Measurements from ENCODE around the gene TOLLIP. TPM values are rescaled to one million over a fixed set of nuclear protein-coding genes. Genes with fewer than 3 reads are reported as not detected.

The TOLLIP gene
- total and polyA plus RNA-seq, 7 experiments from 2014 or later: 20.9 to 63.8 (median 46.7) TPM

GRCh38 chr11:1353383-1354124 is 44.1 kb upstream of the TOLLIP start:
- DNase-seq: no peak
- Histone ChIP-seq H3K36me3 (ENCODE audit: control insufficient read depth in 2 of 3, insufficient read depth in 3 of 3, low read length in 3 of 3) (no peaks in the 10 kb centered on the region), H3K27me3 (ENCODE audit: control insufficient read depth in 2 of 2, insufficient read depth in 2 of 2, low read length in 2 of 2) (no peaks in the 10 kb centered on the region), H3K9me3 (ENCODE audit: control insufficient read depth in 2 of 3, low read length in 3 of 3) (no peaks in the 10 kb centered on the region), H3K4me1 (ENCODE audit: control insufficient read depth in 2 of 2, insufficient read depth in 2 of 2, low read length in 2 of 2) (no peaks in the 10 kb centered on the region), H3K4me3 (ENCODE audit: low read length) (no peak overlapping the region), H3K27ac (ENCODE audit: low read depth, low read length) (no peak overlapping the region)
- no peaks in the 10 kb centered on the region for H3K36me3 Mint-ChIP-seq
- ATAC-seq: no peak
- no peak overlapping the region for H3K4me3 Mint-ChIP-seq
- ChIA-PET POLR2A (no interaction called here), CTCF (no interaction called here)
- peaks cover 0 to 2% (median 0%) of the 10 kb centered on the region in 11 donors for H3K9me3 Mint-ChIP-seq
- intact Hi-C loops (cut with micrococcal nuclease): no loop called here
- H3K27ac Mint-ChIP-seq: peak overlapping the region in 1 of 9 donors; percentile 13
- peaks cover 0 to 8% (median 0%) of the 10 kb centered on the region in 7 donors for H3K4me1 Mint-ChIP-seq
- peaks cover 0 to 15% (median 11%) of the 10 kb centered on the region in 5 donors for H3K27me3 Mint-ChIP-seq

DNA sequence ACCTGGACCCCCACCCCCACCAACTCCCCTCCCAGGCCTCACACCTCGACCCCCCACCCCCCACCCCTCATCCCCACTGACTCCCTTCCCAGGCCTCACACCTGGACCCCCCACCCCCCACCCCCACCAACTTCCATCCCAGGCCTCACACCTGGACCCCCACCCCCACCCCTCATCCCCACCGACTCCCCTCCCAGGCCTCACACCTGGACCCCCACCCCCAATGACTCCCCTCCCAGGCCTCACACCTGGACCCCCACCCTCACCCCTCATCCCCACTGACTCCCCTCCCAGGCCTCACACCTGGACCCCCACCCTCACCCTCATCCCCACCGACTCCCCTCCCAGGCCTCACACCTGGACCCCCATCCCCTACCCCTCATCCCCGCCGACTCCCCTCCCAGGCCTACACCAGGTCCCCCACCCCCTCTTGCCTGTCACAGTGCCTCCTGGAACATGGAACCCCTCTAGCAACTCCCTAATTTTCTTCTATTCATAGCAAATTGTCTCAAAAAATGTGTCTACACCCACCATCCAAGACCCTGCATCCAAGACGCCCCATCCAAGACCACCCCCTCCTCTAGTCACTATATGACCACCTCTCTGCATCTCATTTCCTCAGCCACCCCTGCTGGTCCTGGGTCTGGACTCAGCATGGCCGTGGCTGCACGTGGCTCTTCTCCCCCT is 43.4 kb upstream of the TOLLIP start:
- ChIA-PET POLR2A (no interaction called here), CTCF (no interaction called here)
- no peak for DNase-seq
- intact Hi-C loops (cut with micrococcal nuclease): no loop called here
- Mint-ChIP-seq H3K27me3 (peaks cover 0 to 13% (median 11%) of the 10 kb centered on the region in 5 donors), H3K9me3 (peaks cover 0 to 2% (median 0%) of the 10 kb centered on the region in 11 donors), H3K4me3 (no peak overlapping the region), H3K27ac (no peak overlapping the region), H3K4me1 (peaks cover 0 to 8% (median 0%) of the 10 kb centered on the region in 7 donors), H3K36me3 (no peaks in the 10 kb centered on the region)
- Histone ChIP-seq H3K36me3 (ENCODE audit: control insufficient read depth in 2 of 3, insufficient read depth in 3 of 3, low read length in 3 of 3) (no peaks in the 10 kb centered on the region), H3K4me1 (ENCODE audit: control insufficient read depth in 2 of 2, insufficient read depth in 2 of 2, low read length in 2 of 2) (no peaks in the 10 kb centered on the region), H3K9me3 (ENCODE audit: control insufficient read depth in 2 of 3, low read length in 3 of 3) (no peaks in the 10 kb centered on the region), H3K27ac (ENCODE audit: low read depth, low read length) (no peak overlapping the region), H3K4me3 (ENCODE audit: low read length) (no peak overlapping the region), H3K27me3 (ENCODE audit: control insufficient read depth in 2 of 2, insufficient read depth in 2 of 2, low read length in 2 of 2) (no peaks in the 10 kb centered on the region)
- ATAC-seq: no peak

- POLR2A ChIA-PET: interaction anchor here (0.6 to 1.3 kb wide), 2 partner anchors 38 to 61 kb away, joined by 3 to 4 read pairs; no protein-coding TSS in a partner anchor
- H3K36me3 Mint-ChIP-seq: no peaks in the 10 kb centered on the region
- intact Hi-C loops (cut with micrococcal nuclease): no loop called here
- DNase-seq: no peak
- H3K4me3 Mint-ChIP-seq: no peak overlapping the region
- Histone ChIP-seq H3K9me3 (ENCODE audit: control insufficient read depth in 2 of 3, low read length in 3 of 3) (no peaks in the 10 kb centered on the region), H3K36me3 (ENCODE audit: control insufficient read depth in 2 of 3, insufficient read depth in 3 of 3, low read length in 3 of 3) (no peaks in the 10 kb centered on the region), H3K4me1 (ENCODE audit: control insufficient read depth in 2 of 2, insufficient read depth in 2 of 2, low read length in 2 of 2) (no peaks in the 10 kb centered on the region), H3K27me3 (ENCODE audit: control insufficient read depth in 2 of 2, insufficient read depth in 2 of 2, low read length in 2 of 2) (no peaks in the 10 kb centered on the region), H3K27ac (ENCODE audit: low read depth, low read length) (no peak overlapping the region), H3K4me3 (ENCODE audit: low read length) (no peak overlapping the region)
- peaks cover 0 to 3% (median 0%) of the 10 kb centered on the region in 7 donors for H3K4me1 Mint-ChIP-seq
- H3K27me3 Mint-ChIP-seq: peaks cover 0 to 8% (median 5%) of the 10 kb centered on the region in 5 donors
- CTCF ChIA-PET: no interaction called here
- ATAC-seq: no peak
- peaks cover 0 to 2% (median 0%) of the 10 kb centered on the region in 11 donors for H3K9me3 Mint-ChIP-seq
- H3K27ac Mint-ChIP-seq: no peak overlapping the region
Measured at GRCh38 chr11:1351278-1351937, 42.0 kb upstream of the TOLLIP start.

DNA sequence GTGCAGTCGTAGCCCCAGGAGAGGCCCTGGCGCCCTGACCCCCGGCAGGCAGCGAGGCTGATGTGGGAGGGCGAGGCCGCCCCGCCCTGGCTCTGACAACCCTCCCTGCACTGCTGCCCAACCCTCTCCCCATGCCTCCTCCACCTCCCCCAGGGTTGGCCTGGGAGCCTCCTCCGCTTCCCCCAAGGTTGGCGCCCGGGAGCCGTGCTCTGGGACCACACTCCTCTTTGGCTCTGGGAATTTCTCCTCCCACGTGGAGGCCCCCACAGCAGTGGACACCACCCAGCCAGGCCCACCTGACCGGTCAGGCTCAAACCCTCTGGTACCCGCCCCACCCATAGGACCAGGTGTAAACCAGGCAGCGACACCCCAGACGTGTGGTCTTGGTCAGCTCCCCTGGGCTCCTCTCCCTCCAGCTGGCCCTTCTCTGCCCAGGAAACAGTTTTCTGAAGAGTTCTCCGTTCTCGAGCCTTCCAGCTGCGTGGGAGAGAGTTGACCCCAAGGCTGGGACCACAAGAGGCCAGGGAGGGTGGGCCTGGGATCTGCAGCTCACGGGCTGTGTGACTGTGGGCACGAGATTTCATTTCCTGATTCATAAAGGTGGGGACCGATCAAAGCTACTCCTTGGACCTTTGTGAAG is 40.8 kb upstream of the TOLLIP start:
- Histone ChIP-seq H3K27me3 (ENCODE audit: control insufficient read depth in 2 of 2, insufficient read depth in 2 of 2, low read length in 2 of 2) (no peaks in the 10 kb centered on the region), H3K9me3 (ENCODE audit: control insufficient read depth in 2 of 3, low read length in 3 of 3) (no peaks in the 10 kb centered on the region), H3K36me3 (ENCODE audit: control insufficient read depth in 2 of 3, insufficient read depth in 3 of 3, low read length in 3 of 3) (no peaks in the 10 kb centered on the region), H3K4me3 (ENCODE audit: low read length) (no peak overlapping the region), H3K4me1 (ENCODE audit: control insufficient read depth in 2 of 2, insufficient read depth in 2 of 2, low read length in 2 of 2) (no peaks in the 10 kb centered on the region), H3K27ac (ENCODE audit: low read depth, low read length) (no peak overlapping the region)
- intact Hi-C loops (cut with micrococcal nuclease): no loop called here
- no peak for ATAC-seq
- Mint-ChIP-seq H3K36me3 (no peaks in the 10 kb centered on the region), H3K27ac (no peak overlapping the region), H3K4me3 (no peak overlapping the region), H3K9me3 (peaks cover 0 to 2% (median 0%) of the 10 kb centered on the region in 11 donors), H3K27me3 (peaks cover 0 to 3% (median 0%) of the 10 kb centered on the region in 5 donors), H3K4me1 (no peaks in the 10 kb centered on the region)
- no peak for DNase-seq
- CTCF ChIA-PET: no interaction called here
- POLR2A ChIA-PET: interaction anchor here (1.3 kb wide), 1 partner anchor 39 kb away, joined by 3 read pairs; no protein-coding TSS in a partner anchor

- ChIA-PET CTCF (no interaction called here), POLR2A (no interaction called here)
- Histone ChIP-seq H3K36me3 (ENCODE audit: control insufficient read depth in 2 of 3, insufficient read depth in 3 of 3, low read length in 3 of 3) (no peaks in the 10 kb centered on the region), H3K9me3 (ENCODE audit: control insufficient read depth in 2 of 3, low read length in 3 of 3) (no peaks in the 10 kb centered on the region), H3K4me1 (ENCODE audit: control insufficient read depth in 2 of 2, insufficient read depth in 2 of 2, low read length in 2 of 2) (no peaks in the 10 kb centered on the region), H3K27ac (ENCODE audit: low read depth, low read length) (no peak overlapping the region), H3K27me3 (ENCODE audit: control insufficient read depth in 2 of 2, insufficient read depth in 2 of 2, low read length in 2 of 2) (no peaks in the 10 kb centered on the region), H3K4me3 (ENCODE audit: low read length) (no peak overlapping the region)
- no peaks in the 10 kb centered on the region for H3K4me1 Mint-ChIP-seq
- no peak overlapping the region for H3K27ac Mint-ChIP-seq
- ATAC-seq (no peak), DNase-seq (no peak)
- peaks cover 0 to 2% (median 0%) of the 10 kb centered on the region in 11 donors for H3K9me3 Mint-ChIP-seq
- no peaks in the 10 kb centered on the region for H3K36me3 Mint-ChIP-seq
- H3K4me3 Mint-ChIP-seq: no peak overlapping the region
- intact Hi-C loops (cut with micrococcal nuclease): no loop called here
- H3K27me3 Mint-ChIP-seq: no peaks in the 10 kb centered on the region
Measured at GRCh38 chr11:1349327-1350041, 40.1 kb upstream of the TOLLIP start.

DNA sequence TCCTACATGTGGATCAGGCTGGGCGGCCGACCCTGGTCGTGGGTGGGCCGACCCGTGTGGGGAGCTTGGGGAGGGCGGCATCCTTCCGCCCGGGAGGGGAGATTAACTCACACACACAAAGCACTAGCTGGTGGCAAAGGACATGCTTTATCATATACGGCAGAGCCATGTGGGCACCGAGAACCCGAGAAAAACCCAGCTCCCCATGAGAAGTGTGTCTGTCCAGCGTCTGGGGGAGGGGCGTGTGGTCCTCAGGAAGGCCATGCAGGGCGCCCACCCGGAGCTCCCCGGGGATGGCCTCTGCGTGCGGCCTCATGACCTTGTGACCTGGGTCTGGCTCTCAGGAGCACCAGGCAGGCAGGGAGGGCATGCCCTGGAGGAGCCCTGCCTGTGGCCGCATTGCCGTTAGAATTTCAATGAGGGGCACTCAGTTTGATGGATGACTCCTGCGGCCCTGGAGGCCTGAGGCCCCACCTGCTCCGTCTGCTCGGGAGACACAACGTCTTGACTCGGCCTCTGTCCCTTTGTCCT is 39.4 kb upstream of the TOLLIP start:
- H3K27ac Mint-ChIP-seq: no peak overlapping the region
- H3K27me3 Mint-ChIP-seq: no peaks in the 10 kb centered on the region
- Histone ChIP-seq H3K4me3 (ENCODE audit: low read length) (no peak overlapping the region), H3K27ac (ENCODE audit: low read depth, low read length) (no peak overlapping the region), H3K4me1 (ENCODE audit: control insufficient read depth in 2 of 2, insufficient read depth in 2 of 2, low read length in 2 of 2) (no peaks in the 10 kb centered on the region), H3K36me3 (ENCODE audit: control insufficient read depth in 2 of 3, insufficient read depth in 3 of 3, low read length in 3 of 3) (no peaks in the 10 kb centered on the region), H3K9me3 (ENCODE audit: control insufficient read depth in 2 of 3, low read length in 3 of 3) (no peaks in the 10 kb centered on the region), H3K27me3 (ENCODE audit: control insufficient read depth in 2 of 2, insufficient read depth in 2 of 2, low read length in 2 of 2) (no peaks in the 10 kb centered on the region)
- POLR2A ChIA-PET: no interaction called here
- peaks cover 0 to 2% (median 0%) of the 10 kb centered on the region in 11 donors for H3K9me3 Mint-ChIP-seq
- no peak for DNase-seq
- H3K4me1 Mint-ChIP-seq: peaks cover 0 to 2% (median 0%) of the 10 kb centered on the region in 7 donors
- ATAC-seq: no peak
- CTCF ChIA-PET: no interaction called here
- intact Hi-C loops (cut with micrococcal nuclease): no loop called here
- no peaks in the 10 kb centered on the region for H3K36me3 Mint-ChIP-seq
- H3K4me3 Mint-ChIP-seq: no peak overlapping the region
